ENCODE results near the gene LARP4B. TPM values are rescaled to one million over a fixed set of nuclear protein-coding genes. Genes with fewer than 3 reads are reported as not detected.
A peak's percentile ranks its signal among the peaks of the same experiment; 100 is the strongest.

The LARP4B gene
- total RNA-seq, 2 experiments from 2014 or later = 99.0 to 103 TPM

GRCh38 chr10:905972-906371 is 25.5 kb downstream of the LARP4B start:
- H3K4me1 Mint-ChIP-seq = peaks cover 23% of the 10 kb centered on the region
- H3K27ac Mint-ChIP-seq = no peak overlapping the region

DNA sequence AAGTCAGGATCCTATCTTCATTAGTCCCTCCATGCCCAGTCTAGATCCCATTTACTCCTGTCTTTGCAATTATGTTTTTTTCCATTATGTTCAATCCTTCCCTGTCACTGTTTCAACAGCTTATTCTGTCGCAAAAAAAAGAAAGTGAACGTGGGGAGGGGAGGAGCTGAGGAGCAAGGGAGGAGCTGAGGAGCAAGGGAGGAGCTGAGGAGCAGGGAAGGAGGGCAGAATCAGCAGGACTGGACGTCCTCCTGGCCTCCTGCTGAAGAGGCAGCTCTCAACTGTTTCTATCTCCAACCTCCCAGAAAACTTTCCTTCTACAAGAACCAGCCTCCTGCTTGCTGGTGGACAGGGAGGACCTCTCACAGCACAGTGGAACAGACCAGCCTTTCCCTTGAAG is 26.0 kb downstream of the LARP4B start:
- Mint-ChIP-seq H3K27ac (no peak overlapping the region), H3K4me3 (no peak overlapping the region), H3K36me3 (ENCODE audit: low read depth) (peaks cover 35% of the 10 kb centered on the region), H3K27me3 (no peaks in the 10 kb centered on the region), H3K4me1 (peaks cover 23% of the 10 kb centered on the region), H3K9me3 (no peaks in the 10 kb centered on the region)
- POLR2A ChIA-PET = no interaction called here
- CTCF ChIA-PET = no interaction called here
- DNase-seq = no peak

More at GRCh38 chr10:905972-906371, 25.5 kb downstream of the LARP4B start:
- DNase-seq = no peak
- ChIA-PET CTCF (no interaction called here), POLR2A (no interaction called here)
- no peaks in the 10 kb centered on the region for H3K9me3 Mint-ChIP-seq
- no peaks in the 10 kb centered on the region for H3K27me3 Mint-ChIP-seq
- H3K4me3 Mint-ChIP-seq = no peak overlapping the region
- H3K36me3 Mint-ChIP-seq (ENCODE audit: low read depth) = peaks cover 35% of the 10 kb centered on the region

DNA sequence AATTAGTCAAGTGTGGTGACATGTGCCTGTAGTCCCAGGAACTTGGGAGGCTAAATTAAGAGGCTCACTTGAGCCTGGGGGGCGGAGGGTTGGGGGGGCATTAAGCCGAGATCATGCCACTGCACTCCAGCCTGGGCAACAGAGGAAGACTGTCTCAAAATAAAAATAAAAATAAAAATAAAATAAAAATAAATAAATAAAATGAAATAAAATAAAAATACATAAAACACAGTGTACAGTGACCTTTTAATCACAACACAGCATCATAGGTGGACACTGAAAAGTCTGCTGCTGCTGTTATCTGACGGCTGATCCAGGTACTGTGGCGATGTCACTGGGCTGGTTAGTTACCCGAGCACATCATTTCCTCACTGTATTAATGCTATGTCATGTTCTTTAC is 27.1 kb downstream of the LARP4B start:
- Mint-ChIP-seq H3K36me3 (ENCODE audit: low read depth) (peaks cover 28% of the 10 kb centered on the region), H3K4me3 (no peak overlapping the region), H3K27me3 (no peaks in the 10 kb centered on the region), H3K4me1 (peaks cover 23% of the 10 kb centered on the region), H3K9me3 (no peaks in the 10 kb centered on the region), H3K27ac (no peak overlapping the region)
- ChIA-PET CTCF (no interaction called here), POLR2A (no interaction called here)
- no peak for DNase-seq

DNA sequence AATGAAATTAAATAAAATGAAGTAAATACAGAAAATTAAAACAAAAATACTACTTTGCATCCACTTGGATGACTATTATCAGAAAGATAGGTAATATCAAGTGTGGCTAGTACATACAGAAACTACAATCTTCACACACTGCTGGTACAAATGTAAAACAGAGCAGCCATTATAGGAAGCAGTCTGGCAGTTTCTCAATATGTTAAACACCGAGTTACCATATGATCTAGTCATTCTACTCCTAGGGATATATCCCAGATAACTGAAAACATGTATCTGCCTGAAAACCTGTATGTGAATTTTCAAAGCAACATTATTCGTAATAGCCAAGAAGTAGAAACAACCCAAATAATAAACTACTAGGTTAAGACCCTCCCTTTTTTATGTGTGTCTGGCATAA is 33.4 kb downstream of the LARP4B start:
- H3K27me3 Mint-ChIP-seq = no peaks in the 10 kb centered on the region
- H3K27ac Mint-ChIP-seq = no peak overlapping the region
- DNase-seq = no peak
- H3K4me1 Mint-ChIP-seq = peaks cover 18% of the 10 kb centered on the region
- H3K4me3 Mint-ChIP-seq = no peak overlapping the region
- ChIA-PET CTCF (no interaction called here), POLR2A (no interaction called here)
- H3K9me3 Mint-ChIP-seq = no peaks in the 10 kb centered on the region
- H3K36me3 Mint-ChIP-seq (ENCODE audit: low read depth) = peaks cover 14% of the 10 kb centered on the region

DNA sequence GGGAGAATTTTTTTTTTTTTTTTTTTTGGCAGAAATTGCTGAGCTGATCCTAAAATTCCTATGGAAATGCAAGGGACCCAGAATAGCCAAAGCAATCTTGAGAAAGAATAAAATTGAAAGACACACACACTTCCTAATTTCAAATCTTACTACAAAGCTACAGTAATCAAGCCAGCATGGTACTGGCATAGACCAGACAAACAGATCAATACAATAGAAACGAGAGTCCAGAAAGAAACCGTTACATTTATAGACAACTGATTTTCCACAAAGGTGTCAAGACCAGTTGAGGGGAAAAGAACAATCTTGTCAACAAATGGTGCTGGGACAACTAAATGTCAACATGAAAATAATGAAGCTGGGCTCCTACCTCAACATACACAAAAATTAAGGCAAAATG is 34.5 kb downstream of the LARP4B start:
- H3K27ac Mint-ChIP-seq = no peak overlapping the region
- H3K4me3 Mint-ChIP-seq = no peak overlapping the region
- DNase-seq = no peak
- ChIA-PET CTCF (no interaction called here), POLR2A (interaction anchor here (0.6 kb wide), 1 partner anchor 9 kb away, joined by 3 read pairs; no protein-coding TSS in a partner anchor)
- no peaks in the 10 kb centered on the region for H3K27me3 Mint-ChIP-seq
- no peaks in the 10 kb centered on the region for H3K9me3 Mint-ChIP-seq
- H3K4me1 Mint-ChIP-seq = peaks cover 14% of the 10 kb centered on the region
- peaks cover 10% of the 10 kb centered on the region for H3K36me3 Mint-ChIP-seq (ENCODE audit: low read depth)

DNA sequence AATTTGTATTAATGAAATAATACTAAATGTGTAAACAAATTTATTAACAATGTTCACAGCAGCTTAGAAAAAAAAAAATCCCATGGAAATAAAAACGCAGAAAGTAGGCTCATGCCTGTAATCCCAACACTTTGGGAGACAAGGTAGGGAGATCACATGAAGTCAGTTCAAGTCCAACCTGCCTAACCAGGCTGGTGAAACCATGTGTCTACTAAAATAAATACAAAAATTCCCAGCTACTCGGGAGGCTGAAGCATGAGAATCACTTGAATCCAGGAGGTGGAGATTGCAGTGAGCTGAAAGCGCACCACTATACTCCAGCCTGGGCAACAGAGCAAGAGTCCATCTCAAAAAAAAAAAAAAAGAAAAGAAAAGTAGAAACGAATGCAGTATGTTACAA is 36.2 kb downstream of the LARP4B start:
- POLR2A ChIA-PET = no interaction called here
- no peak for DNase-seq
- Mint-ChIP-seq H3K27ac (no peak overlapping the region), H3K36me3 (ENCODE audit: low read depth) (peaks cover 4% of the 10 kb centered on the region), H3K4me3 (no peak overlapping the region), H3K27me3 (no peaks in the 10 kb centered on the region), H3K4me1 (peaks cover 12% of the 10 kb centered on the region), H3K9me3 (no peaks in the 10 kb centered on the region)
- CTCF ChIA-PET = no interaction called here

- Mint-ChIP-seq H3K9me3 (no peaks in the 10 kb centered on the region), H3K4me1 (peaks cover 5% of the 10 kb centered on the region), H3K27ac (no peak overlapping the region), H3K36me3 (ENCODE audit: low read depth) (peaks cover 67% of the 10 kb centered on the region), H3K27me3 (no peaks in the 10 kb centered on the region), H3K4me3 (no peak overlapping the region)
- DNase-seq = no peak
- ChIA-PET POLR2A (no interaction called here), CTCF (no interaction called here)
These were observed 52.6 kb downstream of the LARP4B start for GRCh38 chr10:878895-879294.

GRCh38 chr10:878333-878759 is 53.2 kb downstream of the LARP4B start:
- no peak overlapping the region for H3K27ac Mint-ChIP-seq
- H3K4me3 Mint-ChIP-seq = no peak overlapping the region
- peaks cover 5% of the 10 kb centered on the region for H3K4me1 Mint-ChIP-seq
- H3K9me3 Mint-ChIP-seq = no peaks in the 10 kb centered on the region
- ChIA-PET POLR2A (no interaction called here), CTCF (no interaction called here)
- peaks cover 65% of the 10 kb centered on the region for H3K36me3 Mint-ChIP-seq (ENCODE audit: low read depth)
- no peak for DNase-seq
- no peaks in the 10 kb centered on the region for H3K27me3 Mint-ChIP-seq

GRCh38 chr10:876438-876837 is 55.1 kb downstream of the LARP4B start:
- no peaks in the 10 kb centered on the region for H3K27me3 Mint-ChIP-seq
- no peak overlapping the region for H3K4me3 Mint-ChIP-seq
- CTCF ChIA-PET = no interaction called here
- no peak overlapping the region for H3K27ac Mint-ChIP-seq
- H3K9me3 Mint-ChIP-seq = no peaks in the 10 kb centered on the region
- peaks cover 71% of the 10 kb centered on the region for H3K36me3 Mint-ChIP-seq (ENCODE audit: low read depth)
- POLR2A ChIA-PET = no interaction called here
- peaks cover 11% of the 10 kb centered on the region for H3K4me1 Mint-ChIP-seq
- DNase-seq = no peak

DNA sequence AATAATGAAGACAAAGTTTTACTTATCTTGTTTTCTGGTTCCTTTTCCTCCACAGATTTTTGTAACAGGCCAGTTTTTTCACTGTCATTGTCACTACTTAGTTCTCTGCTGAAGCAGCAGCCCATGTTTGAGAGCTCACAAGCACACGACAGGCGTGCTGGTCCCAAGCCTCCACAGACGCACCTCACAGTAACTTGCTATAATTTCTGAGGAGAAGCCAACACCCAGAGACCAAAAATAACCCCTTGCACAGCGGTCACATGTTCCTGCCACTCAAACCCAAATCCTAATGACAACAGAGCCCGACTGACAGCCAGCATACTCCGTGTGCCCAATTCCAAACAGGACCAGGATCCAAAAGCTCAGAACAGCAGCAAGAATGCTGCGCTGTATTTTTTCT is 58.5 kb downstream of the LARP4B start:
- Mint-ChIP-seq H3K9me3 (no peaks in the 10 kb centered on the region), H3K27me3 (no peaks in the 10 kb centered on the region), H3K27ac (no peak overlapping the region), H3K36me3 (ENCODE audit: low read depth) (peaks cover 61% of the 10 kb centered on the region), H3K4me3 (no peak overlapping the region), H3K4me1 (peaks cover 19% of the 10 kb centered on the region)
- DNase-seq = no peak
- CTCF ChIA-PET = no interaction called here
- POLR2A ChIA-PET = no interaction called here

GRCh38 chr10:871951-872403 is 59.5 kb downstream of the LARP4B start:
- no peak overlapping the region for H3K4me3 Mint-ChIP-seq
- H3K27me3 Mint-ChIP-seq = no peaks in the 10 kb centered on the region
- DNase-seq = no peak
- H3K9me3 Mint-ChIP-seq = no peaks in the 10 kb centered on the region
- peak overlapping the region; percentile 51 for H3K27ac Mint-ChIP-seq
- ChIA-PET CTCF (no interaction called here), POLR2A (no interaction called here)
- H3K4me1 Mint-ChIP-seq = peaks cover 18% of the 10 kb centered on the region
- H3K36me3 Mint-ChIP-seq (ENCODE audit: low read depth) = peaks cover 57% of the 10 kb centered on the region

- Mint-ChIP-seq H3K27me3 (no peaks in the 10 kb centered on the region), H3K4me3 (no peak overlapping the region), H3K36me3 (ENCODE audit: low read depth) (peaks cover 58% of the 10 kb centered on the region), H3K27ac (peak overlapping the region; percentile 18), H3K4me1 (peaks cover 20% of the 10 kb centered on the region), H3K9me3 (no peaks in the 10 kb centered on the region)
- no peak for DNase-seq
- ChIA-PET CTCF (no interaction called here), POLR2A (no interaction called here)
These were observed 60.8 kb downstream of the LARP4B start for GRCh38 chr10:870564-871166.

DNA sequence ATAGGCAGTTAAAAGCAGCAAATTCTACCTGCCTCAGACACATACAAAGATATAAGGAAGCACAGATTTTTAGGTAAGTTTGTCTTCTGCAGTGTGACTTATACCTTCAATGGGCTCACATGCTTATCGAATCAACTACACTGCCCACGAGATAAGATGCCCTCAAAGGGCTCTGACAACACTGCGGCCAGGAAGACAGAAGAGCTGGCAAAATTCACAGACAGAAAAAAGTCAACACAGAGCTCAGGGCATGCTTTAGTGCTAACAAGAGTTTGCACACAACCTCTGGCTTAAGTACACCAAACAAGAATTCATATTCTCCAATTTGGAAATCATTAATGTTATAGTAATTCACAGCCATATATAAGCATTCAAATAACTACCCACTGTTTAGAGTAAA is 62.3 kb downstream of the LARP4B start:
- Mint-ChIP-seq H3K36me3 (ENCODE audit: low read depth) (peaks cover 58% of the 10 kb centered on the region), H3K27me3 (no peaks in the 10 kb centered on the region), H3K4me3 (no peak overlapping the region), H3K4me1 (peaks cover 20% of the 10 kb centered on the region), H3K9me3 (no peaks in the 10 kb centered on the region), H3K27ac (no peak overlapping the region)
- POLR2A ChIA-PET = no interaction called here
- CTCF ChIA-PET = no interaction called here
- DNase-seq = no peak

DNA sequence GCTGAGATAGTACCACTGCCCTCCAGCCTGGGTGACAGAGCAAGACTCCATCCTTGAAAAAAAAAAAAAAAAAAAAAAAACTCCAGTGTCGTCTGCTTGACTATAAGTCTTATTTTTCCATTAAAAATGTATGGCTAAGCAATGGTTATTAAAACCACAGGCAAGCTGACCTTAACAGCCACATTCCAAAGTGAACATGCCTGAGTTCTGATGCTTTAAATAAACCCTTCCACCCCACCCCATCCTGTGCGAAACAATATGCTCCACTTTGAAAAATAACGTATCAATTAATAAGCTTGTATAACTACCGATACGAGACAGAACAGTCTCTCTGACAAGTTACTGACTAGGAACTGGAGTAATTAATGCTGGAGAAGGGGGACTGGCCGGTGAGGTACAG is 63.7 kb downstream of the LARP4B start:
- Mint-ChIP-seq H3K36me3 (ENCODE audit: low read depth) (peaks cover 63% of the 10 kb centered on the region), H3K27me3 (no peaks in the 10 kb centered on the region)
- CTCF ChIA-PET = interaction anchor here (0.7 kb wide), 1 partner anchor 313 kb away, joined by 3 read pairs; no protein-coding TSS in a partner anchor

More for the DNA sequence above, 63.7 kb downstream of the LARP4B start:
- Mint-ChIP-seq H3K4me3 (no peak overlapping the region), H3K4me1 (peaks cover 20% of the 10 kb centered on the region), H3K27ac (no peak overlapping the region), H3K9me3 (no peaks in the 10 kb centered on the region)
- POLR2A ChIA-PET = no interaction called here
- no peak for DNase-seq

Measured in activated CD4-positive, alpha-beta memory T cell treated with anti-CD3 and anti-CD28 coated beads, Interleukin-2, amount 10 ng/mL, durations not matched to agents 7 days and 5 days (primary cell).